HL-60 (cell line): ENCODE measurements around the gene UBE2J1.

Source experiments
- DNase-seq, 2 experiments: peaks; one replicate each; pipeline ENCODE4 v3.0.0-alpha.2; 2010 to 2020; ENCODE audit warnings: low read depth in 1 of 2, low spot score in 1 of 2
- H3K27ac ChIP-seq: fragments of 250-450 bp; sonication (Bioruptor Pico); replicated peaks from 2 replicates; pipeline ENCODE4 v1.5.1; 2020; ENCODE audit warnings: mild to moderate bottlenecking, moderate library complexity
- H3K27me3 ChIP-seq: fragments of 250-450 bp; sonication (Bioruptor Pico); 2 replicates; pipeline ENCODE4 v1.5.1; 2021; ENCODE audit warnings: mild to moderate bottlenecking, moderate library complexity; ENCODE audit not compliant: insufficient read depth, poor library complexity, severe bottlenecking
- H3K4me3 ChIP-seq: replicated peaks from 2 replicates; pipeline ENCODE4 v1.5.1; 2011; ENCODE audit warnings: mild to moderate bottlenecking, control low read depth, low read length; ENCODE audit not compliant: insufficient read depth
- CTCF ChIP-seq: IDR thresholded peaks from one replicate; pipeline ENCODE4 v1.5.1; 2011; ENCODE audit warnings: low read length, control low read depth, inconsistent platforms; ENCODE audit not compliant: insufficient read depth
- GABPA ChIP-seq: IDR thresholded peaks from 2 replicates; pipeline ENCODE4 v1.6.1; 2012; ENCODE audit warnings: low read depth
- POLR2AphosphoS5 ChIP-seq: IDR thresholded peaks from 2 replicates; pipeline ENCODE4 v1.6.1; 2012; ENCODE audit warnings: low read depth
- REST ChIP-seq: IDR thresholded peaks from 2 replicates; pipeline ENCODE4 v1.6.1; 2012; ENCODE audit warnings: low read depth; ENCODE audit not compliant: insufficient replicate concordance
- SPI1 ChIP-seq: IDR thresholded peaks from 2 replicates; pipeline ENCODE4 v1.6.1; 2012; ENCODE audit warnings: low read depth, mild to moderate bottlenecking, borderline replicate concordance

UBE2J1 gene

DNA sequence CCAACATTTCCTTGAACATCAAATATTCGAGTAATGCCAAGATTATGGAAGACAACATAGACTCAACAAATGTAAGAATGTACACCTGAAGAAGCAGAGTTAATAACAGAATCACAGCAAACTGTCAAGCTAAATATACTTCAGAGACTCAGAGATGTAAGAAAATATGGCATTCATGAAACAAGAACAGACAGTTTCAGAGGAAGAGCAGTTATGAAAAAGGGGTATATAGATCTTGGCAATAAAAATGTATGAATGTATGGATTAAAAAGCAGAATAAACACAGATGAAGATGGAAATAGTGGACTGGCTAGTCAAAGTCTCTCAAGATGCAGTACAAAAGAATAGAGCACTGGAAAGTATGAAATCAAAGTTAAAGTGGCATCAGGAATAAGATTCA, 41.1 kb upstream of the UBE2J1 start:
- DNase-seq, result no peak
- H3K4me3 ChIP-seq, result no peak overlapping the region
- no peak for TF ChIP-seq SPI1
- no peak for TF ChIP-seq GABPA
- TF ChIP-seq REST, result no peak
- no peak for TF ChIP-seq POLR2AphosphoS5
- TF ChIP-seq CTCF, result no peak
- no peaks in the 10 kb centered on the region for H3K27me3 ChIP-seq
- no peak overlapping the region for H3K27ac ChIP-seq

DNA sequence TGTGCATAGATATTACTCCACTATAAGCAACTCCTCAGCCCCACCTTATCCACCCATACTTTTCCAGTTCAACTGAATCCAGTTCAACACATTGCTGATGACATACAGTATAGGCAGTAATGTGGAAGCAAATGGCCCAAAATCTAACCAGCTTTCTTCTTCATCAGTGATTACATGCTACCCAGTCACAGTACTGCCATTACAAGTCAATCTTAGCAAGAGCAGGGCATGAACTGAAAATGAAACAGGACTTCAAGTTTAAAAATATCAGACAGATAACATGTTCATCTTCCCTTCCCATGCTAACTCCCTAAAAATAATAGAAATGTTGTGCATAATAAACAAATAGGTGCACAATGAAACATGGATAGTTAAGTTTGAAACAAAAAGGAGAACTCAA, 40.3 kb upstream of the UBE2J1 start:
- Histone ChIP-seq H3K27me3 (no peaks in the 10 kb centered on the region), H3K4me3 (no peak overlapping the region), H3K27ac (no peak overlapping the region)
- TF ChIP-seq REST (no peak), GABPA (no peak), SPI1 (no peak), CTCF (no peak), POLR2AphosphoS5 (no peak)
- no peak for DNase-seq

DNA sequence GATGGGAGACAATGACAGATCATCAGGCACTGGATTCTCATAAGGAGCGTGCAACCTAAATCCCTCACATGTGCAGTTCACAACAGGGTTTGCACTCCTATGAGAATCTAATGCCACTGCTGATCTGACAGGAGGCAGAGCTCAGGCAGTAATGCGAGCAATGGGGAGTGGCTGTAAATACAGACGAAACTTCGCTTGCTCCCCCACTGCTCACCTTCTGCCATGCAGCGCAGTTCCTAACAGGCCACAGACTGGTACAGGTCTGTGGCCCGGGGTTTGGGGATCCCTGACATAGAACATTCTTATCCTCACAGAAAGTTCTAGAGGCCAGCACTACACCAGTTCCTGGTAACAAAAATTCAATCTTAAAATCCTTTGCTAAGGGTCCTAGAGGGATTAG, 36.3 kb upstream of the UBE2J1 start:
- DNase-seq, result no peak
- no peak for TF ChIP-seq REST
- no peak for TF ChIP-seq CTCF
- TF ChIP-seq GABPA, result no peak
- no peak for TF ChIP-seq SPI1
- Histone ChIP-seq H3K27ac (no peak overlapping the region), H3K4me3 (no peak overlapping the region), H3K27me3 (no peaks in the 10 kb centered on the region)
